GM12892 (cell line): ENCODE results near the gene ASCC3.
"Not testable (repeated sequence)": the region's sequence is repeated elsewhere in the genome, so short reads cannot be mapped to it uniquely, and the experiment has no call there.

Source experiments
- DNase-seq: peaks from one replicate; pipeline ENCODE4 v3.0.0; 2011; ENCODE audit not compliant: insufficient read length
- FAIRE-seq: peaks from 2 replicates; lab custom pipeline; 2011; peaks lifted over from hg19 to GRCh38; lab: Jason Lieb, UNC
- POLR2A ChIP-seq: IDR thresholded peaks from 2 replicates; pipeline ENCODE4 v1.6.1; 2011; ENCODE audit warnings: low read depth, low read length, control low read depth
- POLR2AphosphoS5 ChIP-seq: IDR thresholded peaks from 2 replicates; pipeline ENCODE4 v1.6.1; 2011; ENCODE audit warnings: low read depth, low read length, control low read depth
- TAF1 ChIP-seq: IDR thresholded peaks from 2 replicates; pipeline ENCODE4 v1.6.1; 2011; ENCODE audit warnings: low read depth, mild to moderate bottlenecking, control low read depth, low read length, borderline replicate concordance

Gene ASCC3

GRCh38 chr6:100796049-100796823, 84.9 kb downstream of the ASCC3 start:
- TF ChIP-seq TAF1: no peak
- no peak for TF ChIP-seq POLR2AphosphoS5
- TF ChIP-seq POLR2A: no peak
- DNase-seq (no peak), FAIRE-seq (no peak)

GRCh38 chr6:100790084-100790483, 91.0 kb downstream of the ASCC3 start:
- DNase-seq (no peak), FAIRE-seq (no peak)
- TF ChIP-seq POLR2AphosphoS5 (no peak), POLR2A (no peak), TAF1 (no peak)

- no peak for FAIRE-seq
- DNase-seq: no peak
- TF ChIP-seq TAF1 (no peak), POLR2A (no peak), POLR2AphosphoS5 (no peak)
Observed at GRCh38 chr6:100785982-100786381, 95.1 kb downstream of the ASCC3 start.

GRCh38 chr6:100780648-100781047, 100.5 kb downstream of the ASCC3 start:
- FAIRE-seq: no peak
- TF ChIP-seq POLR2AphosphoS5: no peak
- TF ChIP-seq POLR2A: no peak
- no peak for TF ChIP-seq TAF1

GRCh38 chr6:100775667-100776066, 105.5 kb downstream of the ASCC3 start:
- DNase-seq (no peak), FAIRE-seq (no peak)
- TF ChIP-seq POLR2A (no peak), POLR2AphosphoS5 (no peak), TAF1 (no peak)

More at GRCh38 chr6:100780648-100781047, 100.5 kb downstream of the ASCC3 start:
- DNase-seq: no peak

GRCh38 chr6:100774681-100775080, 106.4 kb downstream of the ASCC3 start:
- no peak for DNase-seq
- FAIRE-seq: no peak
- TF ChIP-seq TAF1 (no peak), POLR2A (no peak), POLR2AphosphoS5 (no peak)

GRCh38 chr6:100768816-100769351, 112.2 kb downstream of the ASCC3 start:
- TF ChIP-seq POLR2AphosphoS5 (no peak), POLR2A (no peak), TAF1 (no peak)
- no peak for DNase-seq
- FAIRE-seq: no peak

- TF ChIP-seq POLR2AphosphoS5 (no peak), TAF1 (no peak), POLR2A (no peak)
- FAIRE-seq: no peak
- DNase-seq: no peak
Observed at GRCh38 chr6:100763617-100764241, 117.4 kb downstream of the ASCC3 start.

GRCh38 chr6:100761841-100762240, 119.3 kb downstream of the ASCC3 start:
- FAIRE-seq: no peak
- TF ChIP-seq POLR2AphosphoS5: no peak
- TF ChIP-seq TAF1: no peak
- TF ChIP-seq POLR2A: no peak
- no peak for DNase-seq

GRCh38 chr6:100758386-100758785, 122.7 kb downstream of the ASCC3 start:
- DNase-seq, FAIRE-seq: not testable (repeated sequence)

GRCh38 chr6:100753421-100753820, 127.7 kb downstream of the ASCC3 start:
- no peak for FAIRE-seq
- no peak for DNase-seq
- TF ChIP-seq POLR2A: no peak
- TF ChIP-seq POLR2AphosphoS5: no peak
- no peak for TF ChIP-seq TAF1

- no peak for FAIRE-seq
- TF ChIP-seq TAF1: no peak
- TF ChIP-seq POLR2AphosphoS5: no peak
- no peak for TF ChIP-seq POLR2A
Observed at GRCh38 chr6:100751590-100751989, 129.5 kb downstream of the ASCC3 start.

More at GRCh38 chr6:100751590-100751989, 129.5 kb downstream of the ASCC3 start:
- no peak for DNase-seq
